B cell (primary cell): ENCODE data around the gene RPL37A.

ENCODE experiments used
- EZH2 ChIP-seq: IDR thresholded peaks from 2 replicates; pipeline ENCODE4 v1.6.1; 2012; ENCODE audit warnings: borderline replicate concordance, low read depth, mild to moderate bottlenecking, moderate library complexity, low read length; ENCODE audit not compliant: insufficient read depth, poor library complexity, severe bottlenecking
- TF ChIP-seq, protein P1 (sequence below): fragments of 200-600 bp; IDR thresholded peaks from one replicate; pipeline ENCODE4 v1.8.0; 2022; ENCODE audit warnings: antibody characterized with exemption, mild to moderate bottlenecking

DNA sequence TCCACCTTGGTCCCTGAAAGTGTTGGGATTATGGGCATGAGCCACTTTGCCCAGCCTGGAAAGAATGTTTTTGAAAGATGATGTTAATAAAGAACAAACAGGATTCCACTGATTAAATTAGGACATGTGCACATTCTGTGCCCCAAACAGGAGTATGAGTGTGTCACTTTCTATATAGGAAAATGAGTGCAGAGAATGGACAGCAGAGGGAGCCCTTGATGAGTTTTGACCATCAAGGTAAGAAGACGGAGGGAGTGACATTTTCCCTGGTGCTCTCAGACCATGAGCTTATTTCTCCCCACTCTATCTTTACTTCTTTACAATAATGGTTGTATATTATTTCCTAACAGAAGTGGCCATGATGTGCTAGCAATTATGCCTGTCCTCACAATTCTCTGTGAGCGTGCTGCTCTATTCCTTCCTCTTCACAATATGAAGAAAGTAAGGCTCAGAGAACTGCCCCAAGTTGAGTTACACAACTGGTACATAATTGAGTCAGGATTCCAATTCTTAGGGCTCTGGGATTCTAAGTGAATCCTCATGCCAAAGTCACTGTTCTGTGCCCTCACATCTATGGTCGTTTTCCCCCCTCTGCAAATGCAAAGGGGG, 20.6 kb downstream of the RPL37A start:
- TF ChIP-seq, protein P1, sequence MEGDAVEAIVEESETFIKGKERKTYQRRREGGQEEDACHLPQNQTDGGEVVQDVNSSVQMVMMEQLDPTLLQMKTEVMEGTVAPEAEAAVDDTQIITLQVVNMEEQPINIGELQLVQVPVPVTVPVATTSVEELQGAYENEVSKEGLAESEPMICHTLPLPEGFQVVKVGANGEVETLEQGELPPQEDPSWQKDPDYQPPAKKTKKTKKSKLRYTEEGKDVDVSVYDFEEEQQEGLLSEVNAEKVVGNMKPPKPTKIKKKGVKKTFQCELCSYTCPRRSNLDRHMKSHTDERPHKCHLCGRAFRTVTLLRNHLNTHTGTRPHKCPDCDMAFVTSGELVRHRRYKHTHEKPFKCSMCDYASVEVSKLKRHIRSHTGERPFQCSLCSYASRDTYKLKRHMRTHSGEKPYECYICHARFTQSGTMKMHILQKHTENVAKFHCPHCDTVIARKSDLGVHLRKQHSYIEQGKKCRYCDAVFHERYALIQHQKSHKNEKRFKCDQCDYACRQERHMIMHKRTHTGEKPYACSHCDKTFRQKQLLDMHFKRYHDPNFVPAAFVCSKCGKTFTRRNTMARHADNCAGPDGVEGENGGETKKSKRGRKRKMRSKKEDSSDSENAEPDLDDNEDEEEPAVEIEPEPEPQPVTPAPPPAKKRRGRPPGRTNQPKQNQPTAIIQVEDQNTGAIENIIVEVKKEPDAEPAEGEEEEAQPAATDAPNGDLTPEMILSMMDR, result peak; percentile 70
- TF ChIP-seq EZH2, result no peak
